GM23248 (cell line): ENCODE data around the gene ADAMTSL4.

Experiments
- EZH2 ChIP-seq: fragments of 200-600 bp; sonication (generic); IDR thresholded peaks from 2 replicates; pipeline ENCODE4 v1.6.1; 2018; ENCODE audit warnings: antibody characterized with exemption, mild to moderate bottlenecking; ENCODE audit not compliant: insufficient read depth, poor library complexity, severe bottlenecking
- EZH2phosphoT487 ChIP-seq: fragments of 200-600 bp; sonication (generic); IDR thresholded peaks from 2 replicates; pipeline ENCODE4 v1.6.1; 2018; ENCODE audit warnings: antibody characterized with exemption, moderate library complexity, mild to moderate bottlenecking, low read depth; ENCODE audit not compliant: insufficient read depth

DNA sequence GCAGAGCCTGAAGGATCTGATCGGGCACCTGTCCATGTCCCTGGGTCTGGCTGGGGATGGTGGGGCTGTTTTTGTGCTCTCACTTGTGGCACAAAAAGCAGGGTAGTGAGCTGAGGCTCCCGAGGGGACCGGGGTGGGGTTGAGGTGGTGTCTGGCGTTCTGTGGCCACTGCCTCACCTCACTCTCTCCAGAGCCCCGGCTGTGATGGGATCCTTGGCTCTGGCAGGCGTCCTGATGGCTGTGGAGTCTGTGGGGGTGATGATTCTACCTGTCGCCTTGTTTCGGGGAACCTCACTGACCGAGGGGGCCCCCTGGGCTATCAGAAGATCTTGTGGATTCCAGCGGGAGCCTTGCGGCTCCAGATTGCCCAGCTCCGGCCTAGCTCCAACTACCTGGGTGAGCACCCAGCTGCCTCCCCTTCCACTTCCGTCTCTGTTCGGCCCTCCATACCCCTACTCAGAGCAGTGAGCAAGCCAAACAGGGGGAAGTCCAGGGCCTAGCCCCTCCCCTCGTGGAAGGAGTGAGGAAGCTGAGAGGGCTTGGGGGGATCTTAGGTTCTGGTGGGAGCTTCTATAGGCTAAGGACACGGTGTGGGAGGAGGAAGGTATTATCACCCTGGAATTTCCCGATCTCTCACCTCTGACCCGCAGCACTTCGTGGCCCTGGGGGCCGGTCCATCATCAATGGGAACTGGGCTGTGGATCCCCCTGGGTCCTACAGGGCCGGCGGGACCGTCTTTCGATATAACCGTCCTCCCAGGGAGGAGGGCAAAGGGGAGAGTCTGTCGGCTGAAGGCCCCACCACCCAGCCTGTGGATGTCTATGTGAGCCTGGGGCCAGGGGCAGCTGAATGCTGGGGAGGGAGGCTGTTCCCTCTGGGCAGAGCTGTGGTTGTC is 7.0 kb downstream of the ADAMTSL4 start:
- no peak for TF ChIP-seq EZH2phosphoT487
- TF ChIP-seq EZH2: no peak
